Measurements from ENCODE around the gene SERPINA5.

DNA sequence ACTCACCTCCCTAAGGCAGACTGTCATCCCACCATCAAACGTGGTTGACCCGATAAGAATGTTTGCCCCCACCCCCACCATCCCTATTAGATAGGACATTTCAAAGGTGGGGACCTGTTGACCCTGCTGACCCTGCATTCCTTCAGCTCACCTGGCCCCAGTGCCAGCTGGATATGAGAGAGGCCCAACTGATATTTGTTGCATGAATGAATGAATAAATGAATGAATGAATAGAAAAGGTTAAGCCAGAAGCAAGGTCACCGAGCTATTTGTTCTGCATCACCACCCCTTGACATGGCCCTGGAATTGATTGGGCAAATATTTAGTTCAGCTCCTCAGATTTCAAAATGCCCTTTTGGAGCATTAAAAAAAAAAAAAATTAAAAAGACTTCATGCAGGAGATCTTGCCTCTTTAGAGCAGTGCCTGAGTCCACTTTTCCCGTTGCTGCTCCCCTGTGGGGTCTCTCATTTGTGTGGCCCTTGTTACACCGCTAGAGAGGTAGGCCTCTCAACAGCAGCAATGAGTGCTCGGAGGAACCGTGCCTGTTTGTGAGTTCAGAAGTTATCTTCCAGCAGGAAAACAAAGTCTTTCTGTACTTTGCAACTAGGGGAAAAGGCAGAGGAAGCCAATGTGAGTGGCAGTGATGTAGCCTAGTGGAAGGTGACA lies 8.5 kb upstream of the SERPINA5 start:
- TF ChIP-seq CTCF (IDR thresholded peaks at IDR 0.05) (no peak), POLR2A (IDR thresholded peaks at IDR 0.05) (no peak)

All from lower leg skin (tissue), 3 donors.